Subcutaneous abdominal adipose tissue (tissue), 5 donors: ENCODE results near the gene MRPL2.

Experiments
- H3K27ac ChIP-seq: one replicate; pipeline ENCODE4 v1.7.0; 2013; ENCODE audit warnings: low read depth, mild to moderate bottlenecking, inconsistent platforms, low read length, moderate library complexity
- H3K27me3 ChIP-seq, 5 donors: one replicate each; pipeline ENCODE4 v1.7.0; 2013; ENCODE audit warnings: low read length in 5 of 5, inconsistent platforms in 1 of 5; ENCODE audit not compliant: control insufficient read depth in 5 of 5, insufficient read depth in 4 of 5
- H3K36me3 ChIP-seq, 5 donors: one replicate each; pipeline ENCODE4 v1.7.0; 2013; ENCODE audit warnings: low read length in 5 of 5; ENCODE audit not compliant: control insufficient read depth in 5 of 5, insufficient read depth in 5 of 5
- H3K4me1 ChIP-seq, 5 donors: one replicate each; pipeline ENCODE4 v1.7.0; 2013; ENCODE audit warnings: low read length in 5 of 5, mild to moderate bottlenecking in 3 of 5, moderate library complexity in 1 of 5; ENCODE audit not compliant: control insufficient read depth in 5 of 5, insufficient read depth in 5 of 5
- H3K4me3 ChIP-seq, 5 donors: one replicate each; pipeline ENCODE4 v1.7.0; 2013; ENCODE audit warnings: low read length in 5 of 5, low read depth in 1 of 5
- H3K9ac ChIP-seq, 5 donors: one replicate each; pipeline ENCODE4 v1.7.0; 2013; ENCODE audit warnings: low read length in 5 of 5, mild to moderate bottlenecking in 4 of 5, moderate library complexity in 3 of 5
- H3K9me3 ChIP-seq, 5 donors: one replicate each; pipeline ENCODE4 v1.7.0; 2013; ENCODE audit warnings: low read length in 5 of 5; ENCODE audit not compliant: control insufficient read depth in 5 of 5
- donor health status: healthy.
- donor health status: healthy.
- donor health status: healthy.
- donor health status: healthy.
- donor health status: healthy.

The MRPL2 gene

DNA sequence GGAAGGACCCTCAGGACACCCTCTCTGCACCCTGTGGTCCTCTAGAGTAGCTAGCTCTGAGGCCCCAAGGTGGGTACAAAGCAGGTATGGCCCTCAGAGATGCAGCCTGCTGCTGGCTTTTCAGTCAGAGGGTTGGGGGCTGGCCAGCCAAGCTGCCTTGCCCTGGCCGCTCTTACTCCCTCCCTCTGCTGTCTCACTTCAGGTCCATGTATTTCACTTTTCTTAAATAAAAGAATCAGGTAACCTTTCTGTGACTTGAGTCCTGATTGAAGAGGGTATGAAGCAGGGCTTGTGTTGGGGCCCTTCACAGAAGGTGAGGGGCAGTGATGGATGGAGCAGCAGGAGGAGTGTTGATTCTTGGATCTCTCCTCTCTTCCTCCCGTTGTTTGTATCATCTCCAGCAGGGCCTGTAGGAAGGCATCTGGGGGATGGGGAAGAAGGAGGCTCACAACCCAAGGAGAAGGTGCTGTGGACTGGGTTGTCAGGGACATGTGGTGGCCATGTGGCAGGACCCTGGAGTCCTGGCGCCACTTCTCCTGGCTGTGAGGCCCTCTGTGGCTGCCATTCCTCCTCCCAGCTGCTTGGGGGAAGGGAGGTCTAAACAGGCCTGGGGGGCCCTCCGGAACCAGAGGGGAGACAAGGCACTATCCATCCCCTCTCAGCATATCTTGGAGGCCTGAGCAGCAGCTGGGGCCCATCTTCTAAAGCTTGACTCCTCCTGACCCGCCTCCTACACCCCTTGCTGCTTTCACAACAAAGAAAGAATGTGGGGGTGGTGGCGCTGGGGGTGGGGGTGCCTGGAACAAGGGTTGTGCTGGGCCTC is 15.8 kb upstream of the MRPL2 start:
- H3K36me3 ChIP-seq: peaks cover 2 to 46% (median 39%) of the 10 kb centered on the region in 5 donors
- peaks cover 0 to 15% (median 13%) of the 10 kb centered on the region in 5 donors for H3K4me1 ChIP-seq
- peaks cover 2 to 22% (median 15%) of the 10 kb centered on the region in 5 donors for H3K27me3 ChIP-seq
- no peak overlapping the region for H3K4me3 ChIP-seq
- H3K27ac ChIP-seq: no peak overlapping the region
- H3K9ac ChIP-seq: no peak overlapping the region
- H3K9me3 ChIP-seq: no peaks in the 10 kb centered on the region

DNA sequence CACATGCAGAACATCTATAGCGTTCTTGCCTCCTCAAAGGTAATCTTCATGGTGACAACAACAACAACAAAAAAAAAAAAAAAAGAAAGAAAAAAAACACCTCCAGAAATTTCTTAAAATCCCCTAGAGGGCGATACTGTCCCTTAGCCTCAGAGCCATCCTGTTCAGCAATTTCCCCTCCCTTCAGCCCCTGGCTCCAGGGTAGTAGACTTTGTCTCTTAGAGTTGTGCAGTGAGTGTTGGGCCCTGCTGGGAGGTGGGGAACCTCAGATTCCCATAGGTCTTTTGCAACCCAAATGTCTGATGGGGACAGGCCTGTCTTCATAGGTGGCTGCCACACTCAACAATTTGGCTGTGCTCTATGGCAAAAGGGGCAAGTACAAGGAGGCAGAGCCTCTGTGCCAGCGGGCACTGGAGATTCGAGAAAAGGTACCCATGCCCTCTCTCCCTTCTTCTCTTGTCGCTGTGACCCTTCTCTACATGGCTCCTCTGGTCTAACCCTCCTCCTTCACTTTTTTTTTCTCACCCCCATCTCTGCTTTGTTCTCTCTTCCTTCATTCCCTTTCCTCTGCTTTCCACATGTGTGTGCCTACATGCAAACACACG is 10.9 kb upstream of the MRPL2 start:
- peaks cover 5 to 63% (median 55%) of the 10 kb centered on the region in 5 donors for H3K36me3 ChIP-seq

DNA sequence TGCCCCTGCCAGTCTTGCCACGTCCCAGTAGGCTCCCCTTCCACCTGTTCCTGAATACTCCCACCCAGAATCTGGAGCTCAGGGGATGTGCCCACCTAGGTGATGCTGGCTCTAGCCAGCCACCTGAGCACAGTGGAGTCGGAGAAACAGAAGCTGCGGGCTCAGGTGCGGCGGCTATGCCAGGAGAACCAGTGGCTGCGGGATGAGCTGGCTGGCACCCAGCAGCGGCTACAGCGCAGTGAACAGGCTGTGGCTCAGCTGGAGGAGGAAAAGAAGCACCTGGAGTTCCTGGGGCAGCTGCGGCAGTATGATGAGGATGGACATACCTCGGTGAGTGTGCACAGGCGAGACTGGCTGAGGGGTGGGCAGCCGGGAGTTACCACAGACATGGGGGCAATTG is 3.6 kb upstream of the MRPL2 start:
- Histone ChIP-seq H3K4me1 (peaks cover 5 to 28% (median 25%) of the 10 kb centered on the region in 5 donors), H3K27me3 (no peaks in the 10 kb centered on the region), H3K9me3 (no peaks in the 10 kb centered on the region), H3K9ac (no peak overlapping the region), H3K4me3 (no peak overlapping the region), H3K36me3 (peaks cover 2 to 30% (median 22%) of the 10 kb centered on the region in 5 donors), H3K27ac (no peak overlapping the region)

More for the DNA sequence above, 10.9 kb upstream of the MRPL2 start:
- no peak overlapping the region for H3K9ac ChIP-seq
- no peaks in the 10 kb centered on the region for H3K4me1 ChIP-seq
- H3K9me3 ChIP-seq: no peaks in the 10 kb centered on the region
- no peak overlapping the region for H3K27ac ChIP-seq
- peaks cover 0 to 2% (median 0%) of the 10 kb centered on the region in 5 donors for H3K27me3 ChIP-seq
- H3K4me3 ChIP-seq: no peak overlapping the region

DNA sequence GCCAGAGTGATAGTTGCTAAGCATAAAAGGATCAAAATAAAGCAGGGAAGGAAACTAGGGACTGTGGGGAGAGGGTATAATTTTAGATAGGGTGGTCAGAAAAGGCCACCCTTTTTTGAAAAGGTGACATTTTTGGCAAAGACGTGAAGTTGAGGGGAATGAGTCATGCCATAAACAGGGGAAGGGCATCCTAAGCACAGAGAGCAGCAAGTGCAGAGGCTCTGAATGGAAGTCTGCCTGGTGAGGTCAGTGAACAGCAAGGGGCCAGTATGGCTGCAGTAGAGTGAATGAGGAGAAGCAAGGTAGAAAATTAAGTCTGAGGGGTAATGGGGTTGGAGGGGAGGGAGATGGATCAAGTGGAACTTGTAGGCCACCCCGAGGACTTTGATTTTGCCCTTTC is 2.6 kb upstream of the MRPL2 start:
- no peaks in the 10 kb centered on the region for H3K9me3 ChIP-seq
- no peak overlapping the region for H3K9ac ChIP-seq
- peaks cover 2 to 34% (median 26%) of the 10 kb centered on the region in 5 donors for H3K36me3 ChIP-seq
- H3K27me3 ChIP-seq: no peaks in the 10 kb centered on the region
- H3K27ac ChIP-seq: no peak overlapping the region
- no peak overlapping the region for H3K4me3 ChIP-seq
- peaks cover 5 to 29% (median 26%) of the 10 kb centered on the region in 5 donors for H3K4me1 ChIP-seq

DNA sequence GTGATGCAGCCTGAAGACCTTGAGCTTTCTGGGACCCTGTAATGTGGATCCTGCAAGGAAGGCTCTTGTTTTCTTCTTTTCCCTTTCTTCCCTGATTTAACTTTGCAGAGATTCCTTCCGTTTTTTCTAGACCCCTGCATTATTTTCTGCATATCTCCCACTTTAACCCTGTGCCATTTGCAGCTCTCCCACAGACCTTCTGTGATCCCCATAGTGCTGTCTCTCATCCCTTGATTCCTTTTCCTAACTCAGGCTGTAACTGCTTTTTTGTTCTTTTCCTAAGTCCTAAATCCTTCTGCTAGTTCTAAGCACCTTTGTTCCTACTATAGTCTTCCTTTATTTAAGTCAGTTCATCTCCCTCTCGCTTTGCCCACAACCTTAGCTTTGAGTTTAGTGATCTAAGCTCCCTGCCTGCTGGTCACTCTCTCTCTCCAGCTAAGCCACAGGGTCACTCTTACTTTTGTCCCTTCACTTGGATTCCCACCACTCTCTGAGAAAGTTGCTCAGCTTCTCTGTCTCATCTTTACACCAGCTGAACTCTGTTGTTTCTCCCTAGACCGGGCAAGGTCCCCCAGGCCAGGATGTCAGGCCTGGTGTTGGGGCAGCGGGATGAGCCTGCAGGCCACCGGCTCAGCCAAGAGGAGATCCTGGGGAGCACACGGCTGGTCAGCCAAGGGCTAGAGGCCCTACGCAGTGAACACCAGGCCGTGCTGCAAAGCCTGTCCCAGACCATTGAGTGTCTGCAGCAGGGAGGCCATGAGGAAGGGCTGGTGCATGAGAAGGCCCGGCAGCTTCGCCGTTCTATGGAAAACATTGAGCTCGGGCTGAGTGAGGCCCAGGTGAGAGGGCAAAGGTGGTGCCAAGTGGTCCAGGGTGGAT is 1.8 kb upstream of the MRPL2 start:
- no peak overlapping the region for H3K27ac ChIP-seq
- no peaks in the 10 kb centered on the region for H3K9me3 ChIP-seq
- H3K4me3 ChIP-seq: peak overlapping the region in 4 of 5 donors; percentile 90 to 95 (median 92)
- peaks cover 2 to 29% (median 22%) of the 10 kb centered on the region in 5 donors for H3K36me3 ChIP-seq
- no peaks in the 10 kb centered on the region for H3K27me3 ChIP-seq
- peaks cover 5 to 29% (median 26%) of the 10 kb centered on the region in 5 donors for H3K4me1 ChIP-seq
- peak overlapping the region in 3 of 5 donors; percentile 13 to 95 (median 91) for H3K9ac ChIP-seq

DNA sequence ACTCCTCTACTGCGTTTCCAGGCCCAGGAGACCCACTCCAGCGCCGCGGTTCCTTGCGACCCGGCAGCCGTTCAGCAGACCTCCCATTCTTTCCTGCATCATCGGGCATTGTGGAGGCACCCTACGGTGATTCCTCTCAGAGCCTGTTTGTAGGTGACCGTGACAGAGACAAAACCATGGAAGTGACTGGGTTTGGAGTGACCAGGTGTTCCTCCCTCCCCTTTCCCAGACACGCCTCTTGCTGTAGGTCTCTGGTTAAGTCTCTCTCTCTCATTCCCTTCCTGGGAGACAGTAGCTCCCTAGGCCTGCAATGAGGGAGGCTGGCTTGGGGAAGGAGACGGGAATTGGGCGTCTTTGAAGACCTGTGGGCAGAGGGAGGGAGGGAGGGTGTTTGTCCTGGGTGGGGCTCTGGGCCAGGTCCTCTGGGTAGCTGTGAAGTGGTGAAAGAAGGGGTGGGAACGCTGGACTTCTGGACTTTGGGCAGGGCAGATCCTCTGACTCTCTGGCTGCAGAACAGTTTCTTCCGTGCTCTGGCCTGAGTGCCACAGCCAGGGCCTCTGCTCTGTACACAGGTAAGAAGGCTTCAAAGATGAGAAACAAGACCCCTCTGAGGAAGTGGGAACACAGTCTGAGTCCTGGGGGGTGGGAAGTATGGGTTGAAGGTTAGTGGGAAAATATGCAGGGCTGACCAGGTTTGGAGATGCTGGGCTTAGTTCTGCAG is 960 bp upstream of the MRPL2 start:
- Histone ChIP-seq H3K36me3 (peaks cover 0 to 29% (median 23%) of the 10 kb centered on the region in 5 donors), H3K27me3 (no peaks in the 10 kb centered on the region), H3K9me3 (no peaks in the 10 kb centered on the region), H3K4me1 (peaks cover 5 to 29% (median 26%) of the 10 kb centered on the region in 5 donors), H3K4me3 (peak overlapping the region; percentile 81 to 95 (median 91)), H3K9ac (peak overlapping the region; percentile 86 to 96 (median 94)), H3K27ac (peak overlapping the region; percentile 84)

DNA sequence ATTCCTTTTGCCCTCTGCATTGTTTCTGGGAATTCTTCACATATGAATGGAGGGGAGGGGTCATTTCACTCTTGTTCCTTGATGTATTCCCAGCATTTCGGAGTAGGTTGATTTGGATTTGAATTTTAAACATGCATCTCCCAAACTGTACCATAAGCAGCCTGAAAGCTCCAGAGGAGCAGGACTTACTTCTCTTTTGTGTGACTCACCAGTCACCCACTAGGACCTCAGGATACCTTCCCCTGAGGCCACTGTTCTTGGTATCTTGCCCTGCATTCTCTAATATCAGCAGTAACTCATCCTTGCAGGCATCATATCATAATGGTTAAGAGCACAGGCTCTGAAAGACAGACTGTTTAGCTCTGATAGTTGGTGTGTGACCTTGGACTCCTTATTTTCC is 703 bp downstream of the MRPL2 start:
- peaks cover 7 to 34% (median 31%) of the 10 kb centered on the region in 5 donors for H3K4me1 ChIP-seq
- H3K9ac ChIP-seq: peak overlapping the region; percentile 89 to 95 (median 93)
- H3K9me3 ChIP-seq: no peaks in the 10 kb centered on the region
- peak overlapping the region; percentile 84 for H3K27ac ChIP-seq
- peaks cover 0 to 27% (median 24%) of the 10 kb centered on the region in 5 donors for H3K36me3 ChIP-seq
- H3K4me3 ChIP-seq: peak overlapping the region; percentile 81 to 96 (median 94)
- no peaks in the 10 kb centered on the region for H3K27me3 ChIP-seq

DNA sequence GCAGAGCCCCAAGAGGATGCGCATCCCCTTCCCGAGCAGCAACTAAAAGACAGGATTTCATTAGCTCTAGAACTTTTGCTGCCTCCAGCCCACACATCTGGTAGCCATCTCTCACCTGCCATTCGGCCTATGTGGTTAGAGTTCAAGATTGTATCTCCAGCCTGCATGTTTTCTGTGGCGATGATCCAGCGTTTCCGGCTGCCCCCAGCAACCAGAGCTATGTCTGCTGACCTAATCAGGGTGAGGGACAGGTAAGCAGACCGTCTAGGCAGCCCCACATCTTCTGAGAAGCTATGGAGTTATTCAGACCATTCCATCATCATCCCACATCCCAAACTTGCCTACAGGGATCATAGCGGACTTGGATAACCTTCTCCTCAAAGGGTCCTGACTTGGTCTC is 3.3 kb downstream of the MRPL2 start:
- no peak overlapping the region for H3K4me3 ChIP-seq
- H3K9ac ChIP-seq: no peak overlapping the region
- H3K27me3 ChIP-seq: no peaks in the 10 kb centered on the region
- no peak overlapping the region for H3K27ac ChIP-seq
- no peaks in the 10 kb centered on the region for H3K9me3 ChIP-seq
- peaks cover 0 to 28% (median 21%) of the 10 kb centered on the region in 5 donors for H3K36me3 ChIP-seq
- peaks cover 7 to 53% (median 50%) of the 10 kb centered on the region in 5 donors for H3K4me1 ChIP-seq
